H9 (cell line): Measurements from ENCODE around the gene PPIL3. TPM values are rescaled to one million over a fixed set of nuclear protein-coding genes. Genes with fewer than 3 reads are reported as not detected.

Experiments used
- DNase-seq: peaks from one replicate; pipeline ENCODE4 v3.0.0-alpha.2; 2017
- H2AFZ ChIP-seq: one replicate; pipeline ENCODE4 v1.6.1; 2013; ENCODE audit warnings: mild to moderate bottlenecking, low read length, control low read depth, moderate library complexity
- H2AK5ac ChIP-seq: 2 replicates; pipeline ENCODE4 v1.6.1; 2013; ENCODE audit warnings: low read length, control low read depth, mixed read lengths; ENCODE audit not compliant: insufficient read length
- H2BK120ac ChIP-seq: one replicate; pipeline ENCODE4 v1.6.1; 2013; ENCODE audit warnings: low read depth, mild to moderate bottlenecking, low read length, control low read depth, inconsistent platforms; ENCODE audit not compliant: poor library complexity, severe bottlenecking
- H2BK12ac ChIP-seq: 2 replicates; pipeline ENCODE4 v1.6.1; 2013; ENCODE audit warnings: low read length, control low read depth, mixed read lengths, low read depth; ENCODE audit not compliant: insufficient read length
- H2BK15ac ChIP-seq: 2 replicates; pipeline ENCODE4 v1.6.1; 2013; ENCODE audit warnings: low read depth, low read length, control low read depth
- H2BK20ac ChIP-seq: one replicate; pipeline ENCODE4 v1.6.1; 2013; ENCODE audit warnings: low read depth, mild to moderate bottlenecking, low read length, control low read depth, inconsistent platforms; ENCODE audit not compliant: poor library complexity, severe bottlenecking
- H2BK5ac ChIP-seq: 2 replicates; pipeline ENCODE4 v1.6.1; 2013; ENCODE audit warnings: low read length, control low read depth, mixed read lengths; ENCODE audit not compliant: insufficient read length
- H3K14ac ChIP-seq: 2 replicates; pipeline ENCODE4 v1.6.1; 2013; ENCODE audit warnings: low read length, control low read depth; ENCODE audit not compliant: insufficient read depth
- H3K18ac ChIP-seq: 2 replicates; pipeline ENCODE4 v1.6.1; 2013; ENCODE audit warnings: low read depth, mild to moderate bottlenecking, mixed read lengths, low read length, control low read depth; ENCODE audit not compliant: insufficient read length
- H3K23ac ChIP-seq: 2 replicates; pipeline ENCODE4 v1.6.1; 2013; ENCODE audit warnings: low read length, control low read depth, mixed read lengths, low read depth; ENCODE audit not compliant: insufficient read length
- H3K23me2 ChIP-seq: 2 replicates; pipeline ENCODE4 v1.6.1; 2013; ENCODE audit warnings: low read depth, mild to moderate bottlenecking, mixed read lengths, low read length, control low read depth; ENCODE audit not compliant: insufficient read length, poor library complexity, severe bottlenecking
- H3K27ac ChIP-seq: 2 replicates; pipeline ENCODE4 v1.5.1; 2013; ENCODE audit warnings: low read length, control low read depth, mixed read lengths, low read depth; ENCODE audit not compliant: insufficient read length
- H3K27me3 ChIP-seq: 2 replicates; pipeline ENCODE4 v1.6.1; 2013; ENCODE audit warnings: low read length, control low read depth, inconsistent platforms; ENCODE audit not compliant: insufficient read depth
- H3K4ac ChIP-seq: 2 replicates; pipeline ENCODE4 v1.6.1; 2013; ENCODE audit warnings: low read depth, mild to moderate bottlenecking, control low read depth, inconsistent platforms, low read length, moderate library complexity
- H3K4me1 ChIP-seq: 2 replicates; pipeline ENCODE4 v1.6.1; 2013; ENCODE audit warnings: low read length, control low read depth, inconsistent platforms; ENCODE audit not compliant: insufficient read depth
- H3K4me2 ChIP-seq: 2 replicates; pipeline ENCODE4 v1.6.1; 2013; ENCODE audit warnings: low read length, control low read depth, mixed read lengths; ENCODE audit not compliant: insufficient read length, insufficient read depth
- H3K56ac ChIP-seq: 2 replicates; pipeline ENCODE4 v1.6.1; 2013; ENCODE audit warnings: low read depth, mild to moderate bottlenecking, mixed read lengths, low read length, control low read depth; ENCODE audit not compliant: insufficient read length
- H3K79me1 ChIP-seq: 2 replicates; pipeline ENCODE4 v1.6.1; 2013; ENCODE audit warnings: low read depth, mild to moderate bottlenecking, moderate library complexity, low read length, control low read depth, inconsistent platforms; ENCODE audit not compliant: insufficient read depth, poor library complexity, severe bottlenecking
- H3K79me2 ChIP-seq: 2 replicates; pipeline ENCODE4 v1.6.1; 2013; ENCODE audit warnings: low read length, control low read depth, inconsistent platforms; ENCODE audit not compliant: insufficient read depth
- H3K9ac ChIP-seq: 2 replicates; pipeline ENCODE4 v1.6.1; 2013; ENCODE audit warnings: low read length, control low read depth, mixed read lengths; ENCODE audit not compliant: insufficient read length; ENCODE audit errors: extremely low read depth
- H3K9me3 ChIP-seq: one replicate; pipeline ENCODE4 v1.6.1; 2013; ENCODE audit warnings: low read depth, low read length, inconsistent platforms; ENCODE audit not compliant: control insufficient read depth
- H3T11ph ChIP-seq: one replicate; pipeline ENCODE4 v1.6.1; 2013; ENCODE audit warnings: mild to moderate bottlenecking, low read length, control low read depth, inconsistent platforms
- H4K20me1 ChIP-seq: one replicate; pipeline ENCODE4 v1.6.1; 2013; ENCODE audit not compliant: control insufficient read depth, insufficient read length, insufficient read depth
- H4K5ac ChIP-seq: 2 replicates; pipeline ENCODE4 v1.6.1; 2013; ENCODE audit warnings: low read depth, mild to moderate bottlenecking, mixed read lengths, low read length, control low read depth; ENCODE audit not compliant: insufficient read length
- H4K8ac ChIP-seq: replicated peaks from 2 replicates; pipeline ENCODE4 v1.6.1; 2013; ENCODE audit warnings: low read length, control low read depth, mixed read lengths, low read depth; ENCODE audit not compliant: insufficient read length
- H4K91ac ChIP-seq: 2 replicates; pipeline ENCODE4 v1.6.1; 2013; ENCODE audit warnings: low read depth, mild to moderate bottlenecking, moderate library complexity, mixed read lengths, low read length, control low read depth; ENCODE audit not compliant: insufficient read length
- H3K27ac Mint-ChIP-seq, 3 experiments: 2 replicates in 2 of 3; 3 replicates in 1 of 3; pipeline ENCODE4 v1.8.0; 2020 to 2021; ENCODE audit warnings: mixed read lengths in 3 of 3, mild to moderate bottlenecking in 1 of 3, moderate library complexity in 1 of 3
- H3K27me3 Mint-ChIP-seq: 2 replicates; pipeline ENCODE4 v1.8.0; 2021; ENCODE audit warnings: low read depth, mild to moderate bottlenecking, moderate library complexity, mixed read lengths
- H3K36me3 Mint-ChIP-seq, 3 experiments: 2 replicates in 2 of 3; 3 replicates in 1 of 3; pipeline ENCODE4 v1.8.0; 2020 to 2021; ENCODE audit warnings: low read depth in 3 of 3, mixed read lengths in 3 of 3; ENCODE audit not compliant: insufficient read depth in 1 of 3
- H3K4me1 Mint-ChIP-seq, 2 experiments: 2 replicates each; pipeline ENCODE4 v1.8.0; 2020; ENCODE audit warnings: mixed read lengths in 2 of 2
- H3K4me3 Mint-ChIP-seq, 2 experiments: 2 replicates in 1 of 2; 3 replicates in 1 of 2; pipeline ENCODE4 v1.8.0; 2020 to 2021; ENCODE audit warnings: mild to moderate bottlenecking in 2 of 2, mixed read lengths in 2 of 2, moderate library complexity in 1 of 2
- H3K9me3 Mint-ChIP-seq, 2 experiments: 2 replicates in 1 of 2; 3 replicates in 1 of 2; pipeline ENCODE4 v1.8.0; 2020; ENCODE audit warnings: mild to moderate bottlenecking in 2 of 2, mixed read lengths in 2 of 2, moderate library complexity in 1 of 2
- CTCF ChIP-seq: fragments of 200-600 bp; sonication (generic); conservative IDR thresholded peaks from 3 replicates; pipeline ENCODE4 v1.8.0; 2021; ENCODE audit warnings: antibody characterized with exemption, mild to moderate bottlenecking
- WGBS: extraction: QIAGEN DNeasy Blood & Tissue Kit; methylation state at CpG from one replicate; pipeline ENCODE4 v1.1.7; 2013; ENCODE audit warnings: missing lambda C conversion rate, low lambda C conversion rate, mixed read lengths; ENCODE audit not compliant: insufficient read length; ENCODE audit errors: extremely low coverage; 5-methylcytosine and 5-hydroxymethylcytosine counted together
- total RNA-seq: library from RNA; stranded (reverse); gene quantifications from 2 replicates; pipeline ENCODE4 v1.2.1, GENCODE V29; 2021

Gene PPIL3
- total RNA-seq, 1 experiment from 2014 or later, result 63.4 TPM

- H3K4me2 ChIP-seq, result no peak overlapping the region
- no peak overlapping the region for H4K91ac ChIP-seq
- no peak overlapping the region for H3K4ac ChIP-seq
- no peaks in the 10 kb centered on the region for H3K79me2 ChIP-seq
- H2AFZ ChIP-seq, result no peak overlapping the region
- Mint-ChIP-seq H3K36me3 (peaks cover 2 to 21% (median 16%) of the 10 kb centered on the region in 3 experiments; a peak in 6 of 7 replicates), H3K4me1 (peaks cover 2% of the 10 kb centered on the region in 2 experiments; a peak in 3 of 4 replicates), H3K27me3 (no peaks in the 10 kb centered on the region), H3K4me3 (no peak overlapping the region), H3K27ac (0 out of 7 replicates have a peak overlapping the region, but pooled peaks of 1 of the 3 experiments have one; percentile 4), H3K9me3 (no peaks in the 10 kb centered on the region)
- TF ChIP-seq CTCF, result no peak
- H3K9me3 ChIP-seq, result no peaks in the 10 kb centered on the region
- H2BK120ac ChIP-seq, result no peak overlapping the region
- H3T11ph ChIP-seq, result no peak overlapping the region
- no peak overlapping the region for H3K27ac ChIP-seq
- H3K56ac ChIP-seq, result no peak overlapping the region
- no peak overlapping the region for H3K9ac ChIP-seq
- no peak overlapping the region for H4K5ac ChIP-seq
- no peaks in the 10 kb centered on the region for H3K79me1 ChIP-seq
- H2BK20ac ChIP-seq, result no peak overlapping the region
- H3K27me3 ChIP-seq, result no peaks in the 10 kb centered on the region
- no peak overlapping the region for H2BK15ac ChIP-seq
- peaks cover 7% of the 10 kb centered on the region for H3K23me2 ChIP-seq
- no peak overlapping the region for H3K23ac ChIP-seq
- no peak overlapping the region for H2AK5ac ChIP-seq
- no peak overlapping the region for H4K8ac ChIP-seq
- no peak for DNase-seq
- H2BK5ac ChIP-seq, result no peak overlapping the region
- H3K18ac ChIP-seq, result no peak overlapping the region
- no peak overlapping the region for H3K14ac ChIP-seq
- H4K20me1 ChIP-seq, result no peaks in the 10 kb centered on the region
- WGBS, result no CpG with 5 or more reads among the region's 2 CpGs
- no peaks in the 10 kb centered on the region for H3K4me1 ChIP-seq
- H2BK12ac ChIP-seq, result no peak overlapping the region
These were observed 19.9 kb downstream of the PPIL3 start for GRCh38 chr2:200869014-200869413.
